Measurements from ENCODE around the gene GLT6D1.

The GLT6D1 gene

DNA sequence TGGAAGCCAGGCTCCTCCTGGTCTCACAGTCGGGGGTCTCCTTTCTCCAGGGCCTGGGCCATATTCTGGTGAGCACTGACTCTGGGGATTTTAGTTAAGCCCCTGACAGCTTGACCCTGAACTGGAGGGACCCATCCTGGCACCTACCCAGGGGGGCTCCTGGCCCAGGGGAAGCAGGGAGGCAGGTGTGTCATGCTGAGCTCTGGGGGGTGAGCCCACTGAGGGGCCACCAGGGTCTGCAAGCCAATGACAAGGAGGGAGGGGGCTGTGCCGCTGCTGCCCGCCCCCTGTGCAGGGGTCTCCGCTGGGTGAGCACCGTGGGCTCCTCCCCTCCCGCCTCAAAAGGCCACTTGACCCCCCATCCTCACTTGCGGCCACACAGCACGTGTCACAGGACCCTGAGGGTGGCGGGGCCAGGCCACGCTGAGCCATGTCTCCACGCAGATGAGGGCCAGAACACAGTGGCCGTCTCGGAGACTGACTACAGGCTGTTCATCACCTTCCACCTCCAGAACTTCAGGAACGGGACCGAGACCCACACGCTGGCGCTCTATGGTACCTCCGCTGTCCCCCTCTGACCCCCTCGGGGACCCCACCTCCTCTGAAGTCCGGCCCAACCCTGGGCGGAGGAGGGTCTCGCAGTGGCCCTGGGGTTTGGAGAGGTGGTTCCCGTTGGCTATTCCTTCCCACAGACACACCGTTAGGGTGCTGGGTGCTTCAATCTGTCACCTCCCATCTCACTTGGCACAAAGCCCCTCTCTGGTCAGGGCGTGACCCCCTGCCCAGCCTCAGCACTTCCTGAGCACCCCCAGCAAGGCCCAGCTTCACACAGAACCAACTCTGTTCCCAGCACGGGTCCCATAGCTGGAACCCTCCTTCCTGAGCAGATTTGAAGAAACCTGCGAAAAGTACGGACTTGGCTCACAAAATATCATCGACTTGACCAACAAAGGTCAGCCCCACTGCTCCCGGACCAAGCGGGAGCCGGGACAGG is 25.8 kb upstream of the GLT6D1 start:
- H3K27ac ChIP-seq (ENCODE audit: low read length), result no peak overlapping the region
- no peak for TF ChIP-seq EZH2phosphoT487 (IDR thresholded peaks at IDR 0.05; ENCODE audit: low read depth)
- TF ChIP-seq, protein P1, sequence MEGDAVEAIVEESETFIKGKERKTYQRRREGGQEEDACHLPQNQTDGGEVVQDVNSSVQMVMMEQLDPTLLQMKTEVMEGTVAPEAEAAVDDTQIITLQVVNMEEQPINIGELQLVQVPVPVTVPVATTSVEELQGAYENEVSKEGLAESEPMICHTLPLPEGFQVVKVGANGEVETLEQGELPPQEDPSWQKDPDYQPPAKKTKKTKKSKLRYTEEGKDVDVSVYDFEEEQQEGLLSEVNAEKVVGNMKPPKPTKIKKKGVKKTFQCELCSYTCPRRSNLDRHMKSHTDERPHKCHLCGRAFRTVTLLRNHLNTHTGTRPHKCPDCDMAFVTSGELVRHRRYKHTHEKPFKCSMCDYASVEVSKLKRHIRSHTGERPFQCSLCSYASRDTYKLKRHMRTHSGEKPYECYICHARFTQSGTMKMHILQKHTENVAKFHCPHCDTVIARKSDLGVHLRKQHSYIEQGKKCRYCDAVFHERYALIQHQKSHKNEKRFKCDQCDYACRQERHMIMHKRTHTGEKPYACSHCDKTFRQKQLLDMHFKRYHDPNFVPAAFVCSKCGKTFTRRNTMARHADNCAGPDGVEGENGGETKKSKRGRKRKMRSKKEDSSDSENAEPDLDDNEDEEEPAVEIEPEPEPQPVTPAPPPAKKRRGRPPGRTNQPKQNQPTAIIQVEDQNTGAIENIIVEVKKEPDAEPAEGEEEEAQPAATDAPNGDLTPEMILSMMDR (IDR thresholded peaks at IDR 0.05; ENCODE audit: low read depth, low read length), result no peak
- no peaks in the 10 kb centered on the region for H3K79me2 ChIP-seq (ENCODE audit: low read length)
- H4K20me1 ChIP-seq (ENCODE audit: insufficient read depth, low read length), result no peaks in the 10 kb centered on the region
- no peaks in the 10 kb centered on the region for H3K4me1 ChIP-seq (ENCODE audit: low read length)
- H3K4me3 ChIP-seq (ENCODE audit: low read length), result no peak overlapping the region
- no peaks in the 10 kb centered on the region for H3K36me3 ChIP-seq (replicated peaks; ENCODE audit: low read depth, low read length)
- no peaks in the 10 kb centered on the region for H3K27me3 ChIP-seq (ENCODE audit: low read depth, low read length)
- H2AFZ ChIP-seq (ENCODE audit: low read depth, low read length), result no peak overlapping the region
- no peak overlapping the region for H3K4me2 ChIP-seq (ENCODE audit: low read length)
- H3K9me3 ChIP-seq (ENCODE audit: insufficient read depth, low read length), result no peaks in the 10 kb centered on the region
- no peak overlapping the region for H3K9ac ChIP-seq (ENCODE audit: low read length)

DNA sequence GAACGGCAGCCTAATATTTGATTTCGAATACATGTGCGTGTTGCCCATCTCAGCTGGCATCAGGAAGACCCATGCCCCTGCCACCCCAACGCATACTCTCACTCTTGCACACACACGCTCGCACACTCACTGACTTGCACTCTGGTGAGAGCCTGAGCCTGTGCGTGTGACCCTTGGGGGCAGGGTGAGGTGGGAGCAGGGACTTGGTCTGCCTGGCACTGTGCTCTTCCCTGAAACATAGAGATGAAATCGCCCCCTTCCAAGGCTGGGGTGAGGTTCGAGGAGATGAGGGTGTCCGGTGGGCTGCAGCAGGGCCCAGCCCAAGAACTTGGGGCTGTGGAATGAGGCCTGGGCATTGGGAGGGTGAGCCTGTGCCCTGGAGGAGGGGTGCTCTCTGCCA is 24.9 kb upstream of the GLT6D1 start:
- H4K20me1 ChIP-seq (ENCODE audit: insufficient read depth, low read length), result no peaks in the 10 kb centered on the region
- H3K27me3 ChIP-seq (ENCODE audit: low read depth, low read length), result no peaks in the 10 kb centered on the region
- H3K79me2 ChIP-seq (ENCODE audit: low read length), result no peaks in the 10 kb centered on the region
- no peaks in the 10 kb centered on the region for H3K4me1 ChIP-seq (ENCODE audit: low read length)
- H3K9ac ChIP-seq (ENCODE audit: low read length), result no peak overlapping the region
- H3K4me3 ChIP-seq (ENCODE audit: low read length), result no peak overlapping the region
- no peak for TF ChIP-seq EZH2phosphoT487 (IDR thresholded peaks at IDR 0.05; ENCODE audit: low read depth)
- TF ChIP-seq, protein P1 (IDR thresholded peaks at IDR 0.05; ENCODE audit: low read depth, low read length), result no peak
- no peaks in the 10 kb centered on the region for H3K36me3 ChIP-seq (replicated peaks; ENCODE audit: low read depth, low read length)
- H3K4me2 ChIP-seq (ENCODE audit: low read length), result no peak overlapping the region
- H2AFZ ChIP-seq (ENCODE audit: low read depth, low read length), result no peak overlapping the region
- no peak overlapping the region for H3K27ac ChIP-seq (ENCODE audit: low read length)
- H3K9me3 ChIP-seq (ENCODE audit: insufficient read depth, low read length), result no peaks in the 10 kb centered on the region

DNA sequence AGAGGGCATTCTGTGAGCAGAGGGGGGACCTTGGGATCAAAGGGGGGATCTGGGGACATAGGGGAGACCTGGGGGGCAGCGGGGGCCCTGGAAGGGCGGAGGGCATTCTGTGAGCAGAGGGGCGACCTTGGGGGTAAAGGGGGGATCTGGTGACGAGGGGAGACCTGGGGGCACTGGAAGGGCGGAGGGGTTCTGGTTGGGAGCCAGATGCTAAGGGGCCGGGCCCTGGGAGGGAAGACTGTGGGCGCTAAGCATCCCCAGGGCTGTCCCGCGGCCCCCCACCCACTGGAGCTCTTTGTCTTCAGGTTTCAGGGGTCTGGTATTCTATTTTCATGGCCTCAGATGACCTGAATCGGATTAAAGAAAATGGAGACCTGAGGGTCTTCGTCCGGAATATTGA is 24.5 kb upstream of the GLT6D1 start:
- H3K4me3 ChIP-seq (ENCODE audit: low read length), result no peak overlapping the region
- H3K9ac ChIP-seq (ENCODE audit: low read length), result no peak overlapping the region
- H4K20me1 ChIP-seq (ENCODE audit: insufficient read depth, low read length), result no peaks in the 10 kb centered on the region
- TF ChIP-seq, protein P1 (IDR thresholded peaks at IDR 0.05; ENCODE audit: low read depth, low read length), result no peak
- TF ChIP-seq EZH2phosphoT487 (IDR thresholded peaks at IDR 0.05; ENCODE audit: low read depth), result no peak
- H3K9me3 ChIP-seq (ENCODE audit: insufficient read depth, low read length), result no peaks in the 10 kb centered on the region
- no peaks in the 10 kb centered on the region for H3K27me3 ChIP-seq (ENCODE audit: low read depth, low read length)
- H3K27ac ChIP-seq (ENCODE audit: low read length), result no peak overlapping the region
- H3K36me3 ChIP-seq (replicated peaks; ENCODE audit: low read depth, low read length), result no peaks in the 10 kb centered on the region
- H2AFZ ChIP-seq (ENCODE audit: low read depth, low read length), result no peak overlapping the region
- no peak overlapping the region for H3K4me2 ChIP-seq (ENCODE audit: low read length)
- no peaks in the 10 kb centered on the region for H3K4me1 ChIP-seq (ENCODE audit: low read length)
- H3K79me2 ChIP-seq (ENCODE audit: low read length), result no peaks in the 10 kb centered on the region

DNA sequence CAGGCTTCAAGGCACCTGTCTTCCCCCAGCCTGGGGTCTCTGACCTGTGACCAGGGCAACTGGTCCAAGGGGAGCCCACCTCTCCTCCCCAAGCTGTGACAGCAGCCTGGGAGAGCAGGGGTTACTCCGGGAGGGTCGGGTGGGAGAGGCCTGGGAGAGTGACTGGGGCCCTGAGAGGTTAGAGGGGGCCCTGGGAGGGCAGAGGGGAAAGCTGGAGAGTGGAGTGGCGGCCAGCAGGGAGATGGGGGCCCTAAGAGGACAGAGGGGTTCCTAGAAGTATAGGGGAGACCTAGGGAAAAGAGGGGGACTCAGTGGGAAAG is 24.1 kb upstream of the GLT6D1 start:
- Histone ChIP-seq H3K4me2 (ENCODE audit: low read length) (no peak overlapping the region), H3K4me1 (ENCODE audit: low read length) (no peaks in the 10 kb centered on the region), H2AFZ (ENCODE audit: low read depth, low read length) (no peak overlapping the region), H3K79me2 (ENCODE audit: low read length) (no peaks in the 10 kb centered on the region), H3K9ac (ENCODE audit: low read length) (no peak overlapping the region), H3K9me3 (ENCODE audit: insufficient read depth, low read length) (no peaks in the 10 kb centered on the region), H3K36me3 (replicated peaks; ENCODE audit: low read depth, low read length) (no peaks in the 10 kb centered on the region), H4K20me1 (ENCODE audit: insufficient read depth, low read length) (no peaks in the 10 kb centered on the region), H3K27ac (ENCODE audit: low read length) (no peak overlapping the region), H3K27me3 (ENCODE audit: low read depth, low read length) (no peaks in the 10 kb centered on the region), H3K4me3 (ENCODE audit: low read length) (no peak overlapping the region)
- no peak for TF ChIP-seq EZH2phosphoT487 (IDR thresholded peaks at IDR 0.05; ENCODE audit: low read depth)
- TF ChIP-seq, protein P1 (IDR thresholded peaks at IDR 0.05; ENCODE audit: low read depth, low read length), result no peak

All from OCI-LY3 (cell line).